ENCODE results near the gene BCL7A.
"Not testable (repeated sequence)": the region's sequence is repeated elsewhere in the genome, so short reads cannot be mapped to it uniquely, and the experiment has no call there.

Gene BCL7A

DNA sequence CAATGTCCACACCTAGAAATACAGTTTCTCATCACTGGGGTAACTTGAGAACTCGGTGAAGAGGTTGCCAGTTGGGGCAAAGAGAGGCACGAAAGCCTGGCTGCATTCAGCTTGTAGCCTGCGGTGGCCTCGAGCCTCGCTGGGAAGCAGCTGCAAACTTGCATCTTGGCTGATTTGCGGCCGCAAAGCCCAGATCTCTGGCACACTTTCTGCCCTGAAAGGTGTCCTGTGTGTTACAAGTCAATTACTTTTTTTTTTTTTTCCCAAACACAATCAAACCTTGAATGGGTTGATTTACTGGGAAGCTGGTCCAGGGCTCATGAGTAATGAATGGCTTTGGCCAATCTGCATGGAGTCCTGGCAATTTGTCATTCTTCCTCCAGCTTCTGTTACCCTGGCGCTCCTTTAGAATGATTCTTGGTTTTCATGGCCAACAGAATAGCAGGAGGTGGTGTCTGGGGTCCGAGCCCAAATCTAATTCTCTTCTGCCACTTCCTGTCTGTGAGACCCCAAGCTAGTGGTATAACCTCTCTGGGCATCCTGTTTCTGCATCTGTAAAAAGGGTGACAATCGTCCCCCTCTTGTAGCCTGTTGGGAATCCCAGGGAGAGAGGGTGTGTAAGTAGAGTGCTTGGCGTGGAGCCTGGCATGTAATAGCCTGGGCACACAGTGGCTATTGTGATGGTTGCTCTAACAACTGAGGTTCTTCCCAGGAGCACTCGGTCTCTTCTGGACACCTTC is 6.7 kb downstream of the BCL7A start:
- DNase-seq, result no peak

GRCh38 chr12:122028905-122029560 is 7.3 kb downstream of the BCL7A start:
- no peak for DNase-seq

- DNase-seq, result no peak
Observed at GRCh38 chr12:122029620-122030423, 8.1 kb downstream of the BCL7A start.

GRCh38 chr12:122030424-122031035 is 8.8 kb downstream of the BCL7A start:
- DNase-seq, result no peak

GRCh38 chr12:122031342-122032216 is 9.9 kb downstream of the BCL7A start:
- DNase-seq, result no peak

GRCh38 chr12:122032580-122032979 is 10.9 kb downstream of the BCL7A start:
- no peak for DNase-seq

- no peak for DNase-seq
Observed at GRCh38 chr12:122035292-122035691, 13.6 kb downstream of the BCL7A start.

- no peak for DNase-seq
Observed at GRCh38 chr12:122036153-122036552, 14.5 kb downstream of the BCL7A start.

GRCh38 chr12:122040579-122041386 is 19.1 kb downstream of the BCL7A start:
- no peak for DNase-seq

DNA sequence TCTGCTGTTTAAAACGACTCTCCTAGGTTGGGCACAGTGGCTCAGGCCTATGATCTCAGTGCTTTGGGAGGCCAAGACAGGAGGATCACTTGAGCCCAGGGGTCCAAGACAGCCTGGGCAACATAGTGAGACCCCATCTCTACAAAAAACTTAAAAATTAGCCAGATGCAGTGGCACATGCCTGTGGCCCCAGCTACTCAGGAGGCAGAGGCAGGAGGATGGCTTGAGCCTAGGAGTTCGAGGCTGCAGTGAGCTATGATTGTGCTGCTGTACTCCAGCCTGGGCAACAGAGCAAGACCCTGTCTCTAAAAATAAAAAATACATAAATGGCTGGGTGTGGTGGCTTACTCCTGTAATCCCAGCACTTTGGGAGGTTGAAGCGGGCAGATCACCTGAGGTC is 19.8 kb downstream of the BCL7A start:
- not testable (repeated sequence) for DNase-seq

GRCh38 chr12:122042910-122043309 is 21.2 kb downstream of the BCL7A start:
- no peak for DNase-seq

DNA sequence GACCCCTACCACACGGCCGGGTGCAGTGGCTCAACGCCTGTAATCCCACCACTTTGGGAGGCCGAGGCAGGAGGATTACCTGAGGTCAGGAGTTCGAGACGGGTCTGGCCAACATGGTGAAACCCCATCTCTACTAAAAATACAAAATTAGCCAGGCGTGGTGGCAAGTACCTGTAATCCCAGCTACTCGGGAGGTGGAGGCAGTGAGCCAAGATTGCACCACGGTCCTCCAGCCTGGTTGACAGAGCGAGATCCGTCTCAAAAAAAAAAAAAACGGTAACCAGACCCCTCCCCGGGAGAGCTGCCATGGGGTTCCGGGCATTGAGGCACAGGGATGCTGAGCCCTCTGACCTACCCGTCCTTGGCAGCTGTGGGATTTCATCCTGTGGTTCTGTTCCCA is 21.8 kb downstream of the BCL7A start:
- DNase-seq, result no peak

GRCh38 chr12:122045262-122045661 is 23.6 kb downstream of the BCL7A start:
- no peak for DNase-seq

DNA sequence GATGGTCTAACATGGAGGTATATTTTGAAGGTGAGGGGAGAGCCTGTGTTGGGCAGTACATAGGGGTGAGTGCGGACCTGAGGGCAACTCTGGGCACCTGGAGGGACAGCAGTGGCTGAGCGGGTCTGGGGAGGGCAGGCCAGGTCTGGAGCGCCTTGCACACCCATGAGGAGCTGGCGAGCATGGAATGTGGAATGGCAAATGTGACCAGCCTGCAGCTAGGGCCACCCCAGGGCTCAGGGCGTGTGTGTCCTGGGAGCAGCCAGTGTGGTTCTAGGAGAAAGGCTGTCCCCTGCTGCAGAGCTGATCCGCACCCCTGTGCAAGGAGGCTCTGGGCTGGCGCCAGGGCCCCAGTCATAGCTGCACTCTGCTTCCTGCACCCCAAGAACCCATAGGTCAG is 24.5 kb downstream of the BCL7A start:
- DNase-seq, result no peak

- no peak for DNase-seq
Observed at GRCh38 chr12:122048151-122048550, 26.5 kb downstream of the BCL7A start.

DNA sequence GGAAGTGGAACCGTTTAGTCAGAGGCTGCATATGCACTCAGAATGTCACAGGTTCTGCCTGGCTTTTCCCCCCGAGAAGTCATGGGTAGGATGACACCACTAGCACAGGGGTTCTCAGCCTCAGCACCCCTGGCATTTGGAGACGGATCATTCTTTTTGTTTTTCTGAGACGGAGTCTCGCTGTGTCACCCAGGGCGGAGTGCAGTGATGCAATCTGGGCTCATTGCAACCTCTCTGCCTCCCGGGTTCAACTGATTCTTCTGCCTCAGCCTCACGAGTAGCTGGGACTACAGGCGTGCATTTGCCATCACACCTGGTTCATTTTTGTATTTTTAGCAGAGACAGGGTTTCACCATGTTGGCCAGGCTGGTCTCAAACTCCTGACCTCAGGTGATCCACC is 28.1 kb downstream of the BCL7A start:
- no peak for DNase-seq

DNA sequence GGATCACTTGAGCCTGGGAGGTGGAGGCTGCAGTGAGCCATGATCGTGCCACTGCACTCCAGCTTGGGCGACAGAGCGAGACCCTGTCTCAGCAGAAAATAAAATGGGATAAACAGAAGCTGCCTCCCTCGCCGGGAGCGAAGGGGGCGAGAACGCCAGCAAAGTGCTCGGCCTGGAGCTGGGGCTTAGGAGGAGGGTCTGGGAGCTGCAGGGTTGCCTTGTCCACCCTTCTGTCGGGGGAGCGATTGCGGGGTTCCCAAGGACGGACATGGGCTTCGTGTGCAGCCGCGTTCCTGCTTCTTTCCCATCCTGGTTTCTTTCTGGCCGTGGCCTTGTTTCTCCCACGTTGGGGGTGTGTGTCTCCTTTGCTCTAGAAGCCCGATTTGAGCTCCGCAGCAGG is 29.0 kb downstream of the BCL7A start:
- DNase-seq, result no peak

GRCh38 chr12:122051231-122051876 is 29.7 kb downstream of the BCL7A start:
- no peak for DNase-seq

- no peak for DNase-seq
Observed at GRCh38 chr12:122052285-122052684, 30.6 kb downstream of the BCL7A start.

DNA sequence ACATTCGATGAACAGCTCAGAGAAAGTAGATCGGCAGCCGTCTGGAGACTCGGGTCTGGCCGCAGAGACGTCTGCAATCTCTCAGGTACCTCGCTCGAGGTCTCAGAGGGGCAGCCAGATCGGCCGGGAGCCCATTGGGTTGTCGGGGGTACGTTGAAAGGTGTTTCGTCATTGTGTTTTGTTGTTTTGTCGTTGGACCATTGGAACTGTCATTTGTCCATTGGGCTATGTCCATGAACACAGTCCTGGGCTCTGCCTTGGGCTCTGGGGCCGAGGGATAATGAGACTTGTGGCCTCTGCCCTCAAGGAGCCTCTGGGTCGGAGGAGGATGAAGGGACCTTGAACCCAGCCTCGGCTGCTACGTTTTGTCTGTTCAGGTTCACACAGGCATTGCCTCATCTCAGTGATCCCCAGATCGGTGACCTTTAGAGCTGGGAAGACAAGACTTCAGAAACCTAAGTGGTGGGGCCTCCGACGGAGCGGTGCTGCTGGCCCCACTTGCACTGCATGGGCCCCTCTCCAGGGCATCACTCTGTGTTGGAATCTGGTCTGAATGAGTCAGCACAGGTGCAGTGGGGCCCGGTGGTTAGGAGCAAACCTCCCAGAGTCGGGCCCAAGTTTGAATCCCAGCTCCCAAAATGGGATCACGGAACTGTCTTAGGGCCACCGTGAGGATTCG is 33.3 kb downstream of the BCL7A start:
- no peak for DNase-seq

Measured in NCI-H1930 (cell line).